ENCODE data around the gene PRR32. TPM values are rescaled to one million over a fixed set of nuclear protein-coding genes. Genes with fewer than 3 reads are reported as not detected.

PRR32 gene
- total and polyA plus RNA-seq, 9 of the 15 experiments (the other 6 are each of a cell fraction or from before 2014, with no cell fraction given): not detected

GRCh38 chrX:126825566-126826193 lies 6.2 kb downstream of the PRR32 start (continued):
- TF ChIP-seq ZBTB33 (CRISPR knock-in tag; IDR thresholded peaks at IDR 0.05): no peak
- TF ChIP-seq GTF2F1 (IDR thresholded peaks at IDR 0.05; ENCODE audit: low read depth, low read length): no peak

GRCh38 chrX:126836186-126836585 lies 16.7 kb downstream of the PRR32 start:
- CTCF ChIA-PET (ENCODE audit: low intra/inter-chr PET ratio): no interaction called here
- no peak for FAIRE-seq

More at GRCh38 chrX:126836186-126836585, 16.7 kb downstream of the PRR32 start:
- POLR2A ChIA-PET: interaction anchor here (0.7 kb wide), 1 partner anchor 1379 kb away, joined by 3 read pairs; no protein-coding TSS in a partner anchor
- no peaks in the 10 kb centered on the region for H3K9me1 ChIP-seq (ENCODE audit: control insufficient read depth, insufficient read depth, low read length)
- no peaks in the 10 kb centered on the region for H3K36me3 ChIP-seq (ENCODE audit: control insufficient read depth, insufficient read depth, low read length)
- H3K27me3 ChIP-seq (ENCODE audit: control insufficient read depth in 2 of 2, insufficient read depth in 2 of 2, low read length in 2 of 2): no peaks in the 10 kb centered on the region
- DNase-seq (ENCODE audit: extremely low read depth in 1 of 4, low spot score in 3 of 4) (no peak), ATAC-seq (no peak)
- no peak overlapping the region for H2AFZ ChIP-seq (ENCODE audit: low read depth, low read length)
- H3K79me2 ChIP-seq (ENCODE audit: control insufficient read depth, insufficient read depth, low read length): no peaks in the 10 kb centered on the region
- no peak overlapping the region for H3K4me2 ChIP-seq (ENCODE audit: insufficient read depth, low read length)
- BruUV-seq (replicated peaks): no TSS peak
- H3K4me1 ChIP-seq (replicated peaks in 1 of 2; ENCODE audit: control insufficient read depth in 2 of 2, insufficient read depth in 2 of 2, low read length in 2 of 2): no peaks in the 10 kb centered on the region
- no peak overlapping the region for H3K4me3 ChIP-seq
- no peak overlapping the region for H3K27ac ChIP-seq (ENCODE audit: extremely low read depth, low read depth, low read length)
- intact Hi-C loops (cut with micrococcal nuclease): no loop called here
- no peaks in the 10 kb centered on the region for H3K9me3 ChIP-seq (replicated peaks; ENCODE audit: control insufficient read depth, insufficient read depth, low read depth, low read length)
- no peak overlapping the region for H3K9ac ChIP-seq (ENCODE audit: insufficient read depth in 1 of 2, low read depth in 2 of 2, low read length in 2 of 2)
- H4K20me1 ChIP-seq (replicated peaks; ENCODE audit: control insufficient read depth, insufficient read depth, low read length): no peaks in the 10 kb centered on the region
- in situ Hi-C loops (cut with MboI): no loop called here
- TF ChIP-seq NFATC3 (IDR thresholded peaks at IDR 0.05): no peak
- no peak for TF ChIP-seq NCOA1 (IDR thresholded peaks at IDR 0.05; ENCODE audit: low read depth)
- no peak for TF ChIP-seq RB1 (IDR thresholded peaks at IDR 0.05; ENCODE audit: low read depth)
- TF ChIP-seq FOXA1 (IDR thresholded peaks at IDR 0.05; ENCODE audit: borderline replicate concordance): no peak
- TF ChIP-seq SRSF7 (optimal IDR thresholded peaks at IDR 0.05; ENCODE audit: low read depth, low read length): no peak
- WGBS (ENCODE audit: insufficient coverage, low coverage, missing lambda C conversion rate): 0% methylated on average over 2 of the region's 2 CpGs
